ENCODE results near the gene EYA3. TPM values are rescaled to one million over a fixed set of nuclear protein-coding genes. Genes with fewer than 3 reads are reported as not detected.

EYA3 gene
- total RNA-seq, 1 experiment from 2014 or later: 29.4 TPM

GRCh38 chr1:28134651-28135207 lies 46.3 kb upstream of the EYA3 start:
- TF ChIP-seq IRF1 (CRISPR knock-in tag; IDR thresholded peaks at IDR 0.05) (no peak), CDX4 (CRISPR knock-in tag; IDR thresholded peaks at IDR 0.05; ENCODE audit: borderline replicate concordance) (no peak), OVOL2 (CRISPR knock-in tag; IDR thresholded peaks at IDR 0.05; ENCODE audit: borderline replicate concordance) (no peak), ZNF425 (CRISPR knock-in tag; conservative IDR thresholded peaks at IDR 0.05) (no peak), NR2C2 (CRISPR knock-in tag; IDR thresholded peaks at IDR 0.05) (no peak), ZNF317 (CRISPR knock-in tag; IDR thresholded peaks at IDR 0.05; ENCODE audit: borderline replicate concordance, low read depth) (no peak), TEAD1 (CRISPR knock-in tag; IDR thresholded peaks at IDR 0.05) (no peak)
- TF ChIP-seq, protein P1, sequence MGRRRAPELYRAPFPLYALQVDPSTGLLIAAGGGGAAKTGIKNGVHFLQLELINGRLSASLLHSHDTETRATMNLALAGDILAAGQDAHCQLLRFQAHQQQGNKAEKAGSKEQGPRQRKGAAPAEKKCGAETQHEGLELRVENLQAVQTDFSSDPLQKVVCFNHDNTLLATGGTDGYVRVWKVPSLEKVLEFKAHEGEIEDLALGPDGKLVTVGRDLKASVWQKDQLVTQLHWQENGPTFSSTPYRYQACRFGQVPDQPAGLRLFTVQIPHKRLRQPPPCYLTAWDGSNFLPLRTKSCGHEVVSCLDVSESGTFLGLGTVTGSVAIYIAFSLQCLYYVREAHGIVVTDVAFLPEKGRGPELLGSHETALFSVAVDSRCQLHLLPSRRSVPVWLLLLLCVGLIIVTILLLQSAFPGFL (CRISPR knock-in tag; IDR thresholded peaks at IDR 0.05; ENCODE audit: borderline replicate concordance): no peak
- Mint-ChIP-seq H3K36me3 (no peaks in the 10 kb centered on the region), H3K27ac (no peak overlapping the region), H3K4me1 (peaks cover 4% of the 10 kb centered on the region; the same call in 1 of the 2 replicates), H3K9me3 (peaks cover 7% of the 10 kb centered on the region; the same call in 1 of the 2 replicates), H3K4me3 (no peak overlapping the region), H3K27me3 (ENCODE audit: low read depth) (no peaks in the 10 kb centered on the region; the same call in 1 of the 2 replicates)
- POLR2A ChIA-PET: no interaction called here
- no peak for DNase-seq (ENCODE audit: low spot score)
- ATAC-seq: no peak
- CTCF ChIA-PET: no interaction called here

- H3K36me3 Mint-ChIP-seq: no peaks in the 10 kb centered on the region
- ChIA-PET POLR2A (no interaction called here), CTCF (no interaction called here)
- no peak overlapping the region for H3K4me3 Mint-ChIP-seq
- DNase-seq (ENCODE audit: low spot score) (no peak), ATAC-seq (no peak)
- H3K27me3 Mint-ChIP-seq (ENCODE audit: low read depth): no peaks in the 10 kb centered on the region
- peaks cover 7% of the 10 kb centered on the region; the same call in 1 of the 2 replicates for H3K9me3 Mint-ChIP-seq
- peaks cover 4% of the 10 kb centered on the region; the same call in 1 of the 2 replicates for H3K4me1 Mint-ChIP-seq
- no peak for TF ChIP-seq ZNF281 (CRISPR knock-in tag; IDR thresholded peaks at IDR 0.05)
- H3K27ac Mint-ChIP-seq: no peak overlapping the region
These were observed 44.1 kb upstream of the EYA3 start for GRCh38 chr1:28132171-28133167.

DNA sequence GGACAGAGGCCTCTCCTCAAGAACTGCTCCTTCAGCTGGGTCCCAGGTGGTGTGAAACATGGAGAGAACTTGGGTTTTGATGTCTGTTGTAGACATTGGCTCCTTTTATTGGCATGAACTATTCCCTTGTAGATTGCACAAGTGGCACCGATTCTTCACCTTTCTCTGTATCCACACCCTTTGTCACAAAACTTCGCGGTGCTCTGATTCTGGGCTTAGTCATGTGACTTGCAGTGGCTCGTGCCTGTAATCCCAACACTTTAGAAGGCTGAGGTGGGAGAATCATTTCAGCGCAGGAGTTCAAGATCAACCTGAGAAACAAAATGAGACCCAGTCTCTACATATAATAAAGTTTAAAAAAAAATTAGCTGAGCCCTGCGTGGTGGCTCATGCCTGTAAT lies 42.5 kb upstream of the EYA3 start:
- Mint-ChIP-seq H3K4me3 (no peak overlapping the region), H3K36me3 (no peaks in the 10 kb centered on the region), H3K4me1 (peaks cover 4% of the 10 kb centered on the region; the same call in 1 of the 2 replicates), H3K9me3 (peaks cover 7% of the 10 kb centered on the region; the same call in 1 of the 2 replicates), H3K27ac (no peak overlapping the region), H3K27me3 (ENCODE audit: low read depth) (no peaks in the 10 kb centered on the region; the same call in 1 of the 2 replicates)
- ATAC-seq: no peak
- TF ChIP-seq SMAD3 (CRISPR knock-in tag; IDR thresholded peaks at IDR 0.05; ENCODE audit: borderline replicate concordance) (no peak), TCF7 (CRISPR knock-in tag; IDR thresholded peaks at IDR 0.05; ENCODE audit: low read depth) (no peak), ATF2 (CRISPR knock-in tag; IDR thresholded peaks at IDR 0.05; ENCODE audit: borderline replicate concordance, low read depth) (no peak), SP1 (CRISPR knock-in tag; conservative IDR thresholded peaks at IDR 0.05) (no peak), ZNF671 (CRISPR knock-in tag; IDR thresholded peaks at IDR 0.05) (no peak)
- TF ChIP-seq, protein P2, sequence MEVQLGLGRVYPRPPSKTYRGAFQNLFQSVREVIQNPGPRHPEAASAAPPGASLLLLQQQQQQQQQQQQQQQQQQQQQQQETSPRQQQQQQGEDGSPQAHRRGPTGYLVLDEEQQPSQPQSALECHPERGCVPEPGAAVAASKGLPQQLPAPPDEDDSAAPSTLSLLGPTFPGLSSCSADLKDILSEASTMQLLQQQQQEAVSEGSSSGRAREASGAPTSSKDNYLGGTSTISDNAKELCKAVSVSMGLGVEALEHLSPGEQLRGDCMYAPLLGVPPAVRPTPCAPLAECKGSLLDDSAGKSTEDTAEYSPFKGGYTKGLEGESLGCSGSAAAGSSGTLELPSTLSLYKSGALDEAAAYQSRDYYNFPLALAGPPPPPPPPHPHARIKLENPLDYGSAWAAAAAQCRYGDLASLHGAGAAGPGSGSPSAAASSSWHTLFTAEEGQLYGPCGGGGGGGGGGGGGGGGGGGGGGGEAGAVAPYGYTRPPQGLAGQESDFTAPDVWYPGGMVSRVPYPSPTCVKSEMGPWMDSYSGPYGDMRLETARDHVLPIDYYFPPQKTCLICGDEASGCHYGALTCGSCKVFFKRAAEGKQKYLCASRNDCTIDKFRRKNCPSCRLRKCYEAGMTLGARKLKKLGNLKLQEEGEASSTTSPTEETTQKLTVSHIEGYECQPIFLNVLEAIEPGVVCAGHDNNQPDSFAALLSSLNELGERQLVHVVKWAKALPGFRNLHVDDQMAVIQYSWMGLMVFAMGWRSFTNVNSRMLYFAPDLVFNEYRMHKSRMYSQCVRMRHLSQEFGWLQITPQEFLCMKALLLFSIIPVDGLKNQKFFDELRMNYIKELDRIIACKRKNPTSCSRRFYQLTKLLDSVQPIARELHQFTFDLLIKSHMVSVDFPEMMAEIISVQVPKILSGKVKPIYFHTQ (CRISPR knock-in tag; IDR thresholded peaks at IDR 0.05): no peak
- POLR2A ChIA-PET: interaction anchor here (0.7 kb wide), 1 partner anchor 588 kb away, joined by 5 read pairs; no protein-coding TSS in a partner anchor
- CTCF ChIA-PET: no interaction called here
- DNase-seq (ENCODE audit: low spot score): no peak

Measured in WTC11 (cell line).